ENCODE results near the gene MITF. TPM values are rescaled to one million over a fixed set of nuclear protein-coding genes. Genes with fewer than 3 reads are reported as not detected.

Gene MITF
- total RNA-seq, 1 donor from 2014 or later, result 6.0 TPM

DNA sequence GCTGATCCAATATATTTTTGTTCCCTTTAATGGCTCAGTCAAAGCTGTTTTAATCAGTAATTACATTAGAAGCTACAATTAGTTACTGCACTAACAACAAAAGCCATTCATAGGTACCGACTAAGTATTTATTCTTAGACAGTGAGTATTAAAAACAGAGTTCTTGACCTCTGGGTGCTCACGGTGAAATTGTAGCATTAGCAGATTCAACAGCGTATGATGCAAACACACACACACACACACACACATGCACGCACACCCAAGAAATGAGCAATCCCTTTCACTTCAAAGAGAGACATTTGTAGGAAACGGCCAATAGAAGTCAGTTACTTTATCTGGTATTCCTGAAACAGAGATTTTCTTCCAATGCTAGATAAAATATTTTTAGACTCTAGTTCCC is 27.0 kb upstream of the MITF start:
- no peaks in the 10 kb centered on the region for H3K36me3 ChIP-seq (ENCODE audit: insufficient read depth, low read length)
- H3K9me3 ChIP-seq (ENCODE audit: insufficient read depth, low read depth, low read length), result no peaks in the 10 kb centered on the region
- H3K27ac ChIP-seq (ENCODE audit: low read depth, low read length), result no peak overlapping the region
- H3K27me3 ChIP-seq (ENCODE audit: insufficient read depth, low read length), result no peaks in the 10 kb centered on the region
- no peak overlapping the region for H3K9ac ChIP-seq (ENCODE audit: low read length)
- no peak overlapping the region for H3K4me3 Mint-ChIP-seq (ENCODE audit: unreplicated experiment)
- no peak overlapping the region for H3K27ac Mint-ChIP-seq (ENCODE audit: unreplicated experiment)
- peaks cover 5% of the 10 kb centered on the region for H3K4me1 Mint-ChIP-seq (ENCODE audit: low read depth, unreplicated experiment)
- no peak overlapping the region for H2AFZ ChIP-seq (ENCODE audit: low read depth, low read length)
- no peaks in the 10 kb centered on the region for H3K79me2 ChIP-seq (ENCODE audit: insufficient read depth, low read length)
- H3K27me3 Mint-ChIP-seq (ENCODE audit: low read depth, unreplicated experiment), result no peaks in the 10 kb centered on the region
- peaks cover 2% of the 10 kb centered on the region for H3K9me3 Mint-ChIP-seq (ENCODE audit: unreplicated experiment)
- no peaks in the 10 kb centered on the region for H4K20me1 ChIP-seq (ENCODE audit: insufficient read depth, low read length)
- no peaks in the 10 kb centered on the region for H3K4me1 ChIP-seq (ENCODE audit: insufficient read depth, low read length)
- no peak for FAIRE-seq
- TF ChIP-seq EZH2 (IDR thresholded peaks at IDR 0.05; ENCODE audit: insufficient read depth, low read length), result no peak
- TF ChIP-seq, protein P1, sequence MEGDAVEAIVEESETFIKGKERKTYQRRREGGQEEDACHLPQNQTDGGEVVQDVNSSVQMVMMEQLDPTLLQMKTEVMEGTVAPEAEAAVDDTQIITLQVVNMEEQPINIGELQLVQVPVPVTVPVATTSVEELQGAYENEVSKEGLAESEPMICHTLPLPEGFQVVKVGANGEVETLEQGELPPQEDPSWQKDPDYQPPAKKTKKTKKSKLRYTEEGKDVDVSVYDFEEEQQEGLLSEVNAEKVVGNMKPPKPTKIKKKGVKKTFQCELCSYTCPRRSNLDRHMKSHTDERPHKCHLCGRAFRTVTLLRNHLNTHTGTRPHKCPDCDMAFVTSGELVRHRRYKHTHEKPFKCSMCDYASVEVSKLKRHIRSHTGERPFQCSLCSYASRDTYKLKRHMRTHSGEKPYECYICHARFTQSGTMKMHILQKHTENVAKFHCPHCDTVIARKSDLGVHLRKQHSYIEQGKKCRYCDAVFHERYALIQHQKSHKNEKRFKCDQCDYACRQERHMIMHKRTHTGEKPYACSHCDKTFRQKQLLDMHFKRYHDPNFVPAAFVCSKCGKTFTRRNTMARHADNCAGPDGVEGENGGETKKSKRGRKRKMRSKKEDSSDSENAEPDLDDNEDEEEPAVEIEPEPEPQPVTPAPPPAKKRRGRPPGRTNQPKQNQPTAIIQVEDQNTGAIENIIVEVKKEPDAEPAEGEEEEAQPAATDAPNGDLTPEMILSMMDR (IDR thresholded peaks at IDR 0.05; ENCODE audit: insufficient read depth, low read depth, low read length), result no peak
- no peak overlapping the region for H3K4me3 ChIP-seq (ENCODE audit: insufficient read depth, low read depth, low read length)
- DNase-seq (ENCODE audit: low read depth), result no peak
- no peaks in the 10 kb centered on the region for H3K36me3 Mint-ChIP-seq (ENCODE audit: low read depth, unreplicated experiment)
- no peak overlapping the region for H3K4me2 ChIP-seq (ENCODE audit: low read length)

DNA sequence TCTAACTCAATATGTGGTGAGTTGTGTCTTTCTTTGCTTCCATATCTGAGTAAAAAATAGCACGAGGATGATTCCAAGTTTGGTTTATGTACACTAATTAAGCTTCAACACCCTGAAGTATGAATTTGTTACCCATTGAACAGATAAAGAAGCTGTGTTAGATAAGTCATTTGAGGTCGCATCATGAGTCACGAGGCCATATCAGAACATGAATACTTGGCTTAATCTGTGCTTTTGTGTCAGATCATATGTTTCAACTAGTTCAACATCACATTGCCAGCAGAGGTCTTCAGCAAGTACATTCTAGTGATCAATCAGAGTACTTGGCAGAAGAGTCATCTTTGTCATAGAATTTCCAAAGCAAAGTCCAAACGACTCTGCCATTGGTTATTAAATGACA is 26.3 kb upstream of the MITF start:
- Histone ChIP-seq H3K27ac (ENCODE audit: low read depth, low read length) (no peak overlapping the region), H2AFZ (ENCODE audit: low read depth, low read length) (no peak overlapping the region), H3K4me2 (ENCODE audit: low read length) (no peak overlapping the region), H3K9me3 (ENCODE audit: insufficient read depth, low read depth, low read length) (no peaks in the 10 kb centered on the region), H3K4me1 (ENCODE audit: insufficient read depth, low read length) (no peaks in the 10 kb centered on the region), H3K79me2 (ENCODE audit: insufficient read depth, low read length) (no peaks in the 10 kb centered on the region), H3K4me3 (ENCODE audit: insufficient read depth, low read depth, low read length) (no peak overlapping the region), H3K27me3 (ENCODE audit: insufficient read depth, low read length) (no peaks in the 10 kb centered on the region), H4K20me1 (ENCODE audit: insufficient read depth, low read length) (no peaks in the 10 kb centered on the region), H3K36me3 (ENCODE audit: insufficient read depth, low read length) (no peaks in the 10 kb centered on the region), H3K9ac (ENCODE audit: low read length) (no peak overlapping the region)
- DNase-seq (ENCODE audit: low read depth), result no peak
- Mint-ChIP-seq H3K27me3 (ENCODE audit: low read depth, unreplicated experiment) (no peaks in the 10 kb centered on the region), H3K9me3 (ENCODE audit: unreplicated experiment) (peaks cover 2% of the 10 kb centered on the region), H3K4me1 (ENCODE audit: low read depth, unreplicated experiment) (peaks cover 5% of the 10 kb centered on the region), H3K36me3 (ENCODE audit: low read depth, unreplicated experiment) (no peaks in the 10 kb centered on the region), H3K4me3 (ENCODE audit: unreplicated experiment) (no peak overlapping the region), H3K27ac (ENCODE audit: unreplicated experiment) (no peak overlapping the region)
- TF ChIP-seq, protein P1 (IDR thresholded peaks at IDR 0.05; ENCODE audit: insufficient read depth, low read depth, low read length), result no peak
- no peak for TF ChIP-seq EZH2 (IDR thresholded peaks at IDR 0.05; ENCODE audit: insufficient read depth, low read length)
- peak; percentile 47 for FAIRE-seq

DNA sequence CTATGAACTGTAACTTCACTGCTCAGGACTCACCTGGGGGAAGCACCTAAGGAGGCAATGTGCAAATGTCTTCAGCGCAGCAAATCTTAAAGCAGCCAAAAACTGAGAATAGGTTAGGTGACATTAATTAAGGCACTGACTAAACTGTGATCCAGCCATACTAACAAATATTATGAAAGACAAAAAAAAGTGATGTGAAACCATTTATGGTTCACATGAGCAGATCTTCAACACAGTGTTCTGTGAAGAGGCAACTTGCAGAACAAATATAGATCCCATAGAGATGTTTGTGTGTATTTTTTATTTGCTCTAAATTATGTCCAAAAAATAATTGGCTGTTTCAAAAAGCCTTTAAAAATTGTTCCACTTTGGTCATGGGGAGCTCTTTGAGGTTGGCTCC is 24.1 kb upstream of the MITF start:
- Histone ChIP-seq H3K79me2 (ENCODE audit: insufficient read depth, low read length) (no peaks in the 10 kb centered on the region), H4K20me1 (ENCODE audit: insufficient read depth, low read length) (no peaks in the 10 kb centered on the region), H3K36me3 (ENCODE audit: insufficient read depth, low read length) (no peaks in the 10 kb centered on the region), H3K4me3 (ENCODE audit: insufficient read depth, low read depth, low read length) (no peak overlapping the region), H3K27me3 (ENCODE audit: insufficient read depth, low read length) (peaks cover 3% of the 10 kb centered on the region), H3K9me3 (ENCODE audit: insufficient read depth, low read depth, low read length) (no peaks in the 10 kb centered on the region), H2AFZ (ENCODE audit: low read depth, low read length) (no peak overlapping the region), H3K4me2 (ENCODE audit: low read length) (no peak overlapping the region), H3K27ac (ENCODE audit: low read depth, low read length) (no peak overlapping the region), H3K9ac (ENCODE audit: low read length) (no peak overlapping the region), H3K4me1 (ENCODE audit: insufficient read depth, low read length) (no peaks in the 10 kb centered on the region)
- no peak overlapping the region for H3K27ac Mint-ChIP-seq (ENCODE audit: unreplicated experiment)
- no peak for TF ChIP-seq EZH2 (IDR thresholded peaks at IDR 0.05; ENCODE audit: insufficient read depth, low read length)
- TF ChIP-seq, protein P1 (IDR thresholded peaks at IDR 0.05; ENCODE audit: insufficient read depth, low read depth, low read length), result no peak
- H3K9me3 Mint-ChIP-seq (ENCODE audit: unreplicated experiment), result peaks cover 2% of the 10 kb centered on the region
- no peaks in the 10 kb centered on the region for H3K4me1 Mint-ChIP-seq (ENCODE audit: low read depth, unreplicated experiment)
- H3K4me3 Mint-ChIP-seq (ENCODE audit: unreplicated experiment), result no peak overlapping the region
- DNase-seq (ENCODE audit: low read depth) (no peak), FAIRE-seq (no peak)
- no peaks in the 10 kb centered on the region for H3K27me3 Mint-ChIP-seq (ENCODE audit: low read depth, unreplicated experiment)
- no peaks in the 10 kb centered on the region for H3K36me3 Mint-ChIP-seq (ENCODE audit: low read depth, unreplicated experiment)
